ENCODE data around the gene CDIPT. TPM values are rescaled to one million over a fixed set of nuclear protein-coding genes. Genes with fewer than 3 reads are reported as not detected.

CDIPT gene
- total RNA-seq, 4 donors from 2014 or later = 80.0 to 121 (median 94.8) TPM

DNA sequence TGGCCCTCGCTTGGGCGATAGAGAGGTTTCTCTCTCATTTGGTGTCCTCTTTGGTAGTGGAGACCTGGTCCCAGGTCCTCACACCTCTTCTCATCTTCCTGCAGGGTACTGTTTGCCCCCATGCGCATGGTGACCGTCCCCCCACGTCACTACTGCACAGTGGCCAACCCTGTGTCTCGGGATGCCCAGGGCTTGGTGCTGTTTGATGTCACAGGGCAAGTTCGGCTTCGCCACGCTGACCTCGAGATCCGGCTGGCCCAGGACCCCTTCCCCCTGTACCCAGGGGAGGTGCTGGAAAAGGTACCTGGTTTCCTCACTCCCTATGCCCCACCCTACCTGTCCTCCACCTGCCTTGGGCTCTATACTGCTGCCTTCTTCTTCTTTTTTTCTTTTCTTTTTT lies 32.3 kb downstream of the CDIPT start:
- Histone ChIP-seq H3K36me3 (peaks cover 3 to 60% (median 21%) of the 10 kb centered on the region in 3 donors), H3K4me1 (peaks cover 0 to 31% (median 8%) of the 10 kb centered on the region in 4 donors), H3K9me3 (no peaks in the 10 kb centered on the region), H3K27ac (no peak overlapping the region), H3K4me3 (no peak overlapping the region), H3K27me3 (no peaks in the 10 kb centered on the region)
- TF ChIP-seq POLR2A (IDR thresholded peaks at IDR 0.05) = no peak
- TF ChIP-seq CTCF (IDR thresholded peaks at IDR 0.05) = no peak
- TF ChIP-seq EP300 (IDR thresholded peaks at IDR 0.05) = no peak
- WGBS, 2 donors = 88 to 92% methylated on average over 11 of the region's 11 CpGs
- no peak for DNase-seq (ENCODE audit: low spot score in 2 of 2)

DNA sequence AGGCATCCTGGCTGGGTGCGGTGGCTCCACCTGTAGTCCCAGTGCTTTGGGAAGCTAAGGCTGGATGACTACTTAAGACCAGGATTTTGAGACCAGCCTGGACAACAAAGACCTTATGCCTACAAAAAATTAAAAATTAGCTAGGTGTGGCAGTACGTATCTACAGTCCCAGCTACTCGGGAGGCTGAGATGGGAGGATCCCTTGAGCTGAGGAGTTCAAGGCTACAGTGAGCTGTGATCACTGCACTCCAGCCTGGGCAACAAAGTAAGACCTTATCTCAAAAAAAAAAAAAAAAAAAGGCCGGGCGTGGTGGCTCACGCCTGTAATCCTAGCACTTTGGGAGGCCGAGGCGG lies 36.7 kb downstream of the CDIPT start:
- Histone ChIP-seq H3K4me1 (peaks cover 0 to 73% (median 47%) of the 10 kb centered on the region in 4 donors), H3K27me3 (no peaks in the 10 kb centered on the region), H3K4me3 (no peak overlapping the region), H3K9me3 (no peaks in the 10 kb centered on the region), H3K36me3 (peaks cover under 1 to 17% (median 3%) of the 10 kb centered on the region in 3 donors), H3K27ac (peak overlapping the region in 3 of 4 donors; percentile 64 to 90 (median 84))
- TF ChIP-seq CTCF (IDR thresholded peaks at IDR 0.05) = no peak
- TF ChIP-seq EP300 (IDR thresholded peaks at IDR 0.05) = no peak
- no peak for TF ChIP-seq POLR2A (IDR thresholded peaks at IDR 0.05)
- no peak for DNase-seq (ENCODE audit: low spot score in 2 of 2)
- whole genome bisulfite sequencing, 2 donors = 85 to 87% methylated on average over 8 of the region's 8 CpGs

- TF ChIP-seq CTCF (IDR thresholded peaks at IDR 0.05) (no peak), EP300 (IDR thresholded peaks at IDR 0.05) (no peak), POLR2A (IDR thresholded peaks at IDR 0.05) (no peak)
- Histone ChIP-seq H3K9me3 (no peaks in the 10 kb centered on the region), H3K27me3 (no peaks in the 10 kb centered on the region), H3K4me1 (peaks cover 0 to 78% (median 50%) of the 10 kb centered on the region in 4 donors), H3K4me3 (no peak overlapping the region), H3K36me3 (peaks cover 0 to 8% (median 0%) of the 10 kb centered on the region in 3 donors), H3K27ac (peak overlapping the region in 3 of 4 donors; percentile 64 to 90 (median 84))
- WGBS, 2 donors = 53 to 59% methylated on average over 10 of the region's 10 CpGs
- no peak for DNase-seq (ENCODE audit: low spot score in 2 of 2)
Measured at GRCh38 chr16:29825145-29826044, 37.6 kb downstream of the CDIPT start.

GRCh38 chr16:29824589-29825144 lies 38.4 kb downstream of the CDIPT start:
- no peak for TF ChIP-seq CTCF (IDR thresholded peaks at IDR 0.05)
- no peak for TF ChIP-seq POLR2A (IDR thresholded peaks at IDR 0.05)
- TF ChIP-seq EP300 (IDR thresholded peaks at IDR 0.05) = no peak
- Histone ChIP-seq H3K9me3 (no peaks in the 10 kb centered on the region), H3K4me3 (no peak overlapping the region), H3K36me3 (peaks cover 0 to 2% (median 0%) of the 10 kb centered on the region in 3 donors), H3K4me1 (peaks cover 0 to 81% (median 55%) of the 10 kb centered on the region in 4 donors), H3K27me3 (no peaks in the 10 kb centered on the region), H3K27ac (peak overlapping the region in 3 of 4 donors; percentile 64 to 90 (median 84))
- DNase-seq (ENCODE audit: low spot score in 2 of 2) = no peak
- 23 to 33% methylated on average over 7 of the region's 7 CpGs for WGBS, 2 donors

DNA sequence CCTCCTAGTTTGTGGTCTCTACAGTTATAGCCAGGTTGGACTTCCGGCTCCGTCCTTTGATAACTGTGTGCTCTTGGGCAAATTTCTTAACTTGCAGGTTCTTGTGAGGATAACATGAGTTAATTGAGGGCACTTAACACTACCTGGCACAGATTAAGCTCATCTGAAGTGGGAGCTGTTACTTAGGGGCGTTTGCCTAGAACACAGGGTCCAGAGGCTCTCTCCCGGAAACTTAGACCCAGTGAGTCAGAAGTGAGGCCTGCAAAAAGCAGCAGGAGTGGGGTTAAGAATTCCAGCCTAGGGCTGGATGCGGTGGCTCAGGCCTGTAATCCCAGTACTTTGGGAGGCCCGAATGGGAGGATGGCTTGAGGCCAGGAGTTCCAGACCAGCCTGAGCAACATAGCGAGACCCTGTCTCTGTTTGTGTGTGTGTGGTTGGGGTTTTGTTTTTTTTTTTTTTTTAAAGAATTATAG lies 41.3 kb downstream of the CDIPT start:
- 32 to 35% methylated on average over 7 of the region's 7 CpGs for WGBS, 2 donors
- peaks cover 0 to 23% (median 0%) of the 10 kb centered on the region in 3 donors for H3K36me3 ChIP-seq
- no peaks in the 10 kb centered on the region for H3K27me3 ChIP-seq
- DNase-seq (ENCODE audit: low spot score in 2 of 2) = no peak
- H3K9me3 ChIP-seq = no peaks in the 10 kb centered on the region
- peaks cover 0 to 86% (median 66%) of the 10 kb centered on the region in 4 donors for H3K4me1 ChIP-seq
- TF ChIP-seq CTCF (IDR thresholded peaks at IDR 0.05) (no peak), EP300 (IDR thresholded peaks at IDR 0.05) (no peak), POLR2A (IDR thresholded peaks at IDR 0.05) (no peak)
- H3K27ac ChIP-seq = peak overlapping the region; percentile 55 to 91 (median 86)
- peak overlapping the region; percentile 41 to 89 (median 54) for H3K4me3 ChIP-seq

Data from tibial nerve (tissue), 4 donors.